Suppressor macrophage (primary cell): ENCODE measurements around the gene CAMK1G.

Experiments
- DNase-seq, 4 experiments: peaks; one replicate each; pipeline ENCODE4 v3.0.0-alpha.2; 2020 to 2022

Gene CAMK1G

DNA sequence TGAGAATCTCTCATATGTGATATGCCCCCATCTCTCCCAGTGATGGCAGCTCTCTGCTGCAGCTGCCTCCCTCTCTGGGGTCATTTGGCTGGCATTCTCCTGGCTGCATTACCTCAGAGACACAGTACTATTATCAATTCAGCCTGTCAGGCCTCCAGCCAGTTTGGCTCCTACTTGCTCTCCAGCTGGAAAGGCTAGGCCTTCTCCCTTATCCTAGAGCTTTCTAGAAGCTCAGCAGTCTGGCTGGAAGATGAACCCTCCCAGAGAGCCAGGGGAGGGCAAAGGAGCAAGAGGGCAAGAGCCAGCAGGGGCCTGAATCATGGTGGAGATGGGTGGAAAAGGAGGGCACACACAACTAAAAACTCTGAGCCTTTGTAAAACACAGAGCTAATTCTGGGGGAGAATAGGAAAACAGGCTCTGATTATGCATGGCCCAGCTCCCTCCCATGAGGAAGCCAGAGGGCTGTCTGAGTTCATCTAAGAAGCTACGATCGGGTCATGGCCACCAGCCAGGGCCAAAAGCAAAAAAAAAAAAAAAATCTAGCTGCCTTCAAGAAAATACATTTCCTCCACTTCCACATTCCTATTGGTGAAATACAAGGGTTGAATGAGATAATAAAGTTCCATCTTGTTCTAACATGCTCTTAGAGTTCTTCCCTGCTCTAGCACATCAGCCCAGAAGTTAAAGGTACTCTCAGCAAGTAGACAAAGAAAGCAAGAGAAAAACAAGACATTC is 59.9 kb downstream of the CAMK1G start:
- peak; percentile 69 to 78 (median 77) for DNase-seq

DNA sequence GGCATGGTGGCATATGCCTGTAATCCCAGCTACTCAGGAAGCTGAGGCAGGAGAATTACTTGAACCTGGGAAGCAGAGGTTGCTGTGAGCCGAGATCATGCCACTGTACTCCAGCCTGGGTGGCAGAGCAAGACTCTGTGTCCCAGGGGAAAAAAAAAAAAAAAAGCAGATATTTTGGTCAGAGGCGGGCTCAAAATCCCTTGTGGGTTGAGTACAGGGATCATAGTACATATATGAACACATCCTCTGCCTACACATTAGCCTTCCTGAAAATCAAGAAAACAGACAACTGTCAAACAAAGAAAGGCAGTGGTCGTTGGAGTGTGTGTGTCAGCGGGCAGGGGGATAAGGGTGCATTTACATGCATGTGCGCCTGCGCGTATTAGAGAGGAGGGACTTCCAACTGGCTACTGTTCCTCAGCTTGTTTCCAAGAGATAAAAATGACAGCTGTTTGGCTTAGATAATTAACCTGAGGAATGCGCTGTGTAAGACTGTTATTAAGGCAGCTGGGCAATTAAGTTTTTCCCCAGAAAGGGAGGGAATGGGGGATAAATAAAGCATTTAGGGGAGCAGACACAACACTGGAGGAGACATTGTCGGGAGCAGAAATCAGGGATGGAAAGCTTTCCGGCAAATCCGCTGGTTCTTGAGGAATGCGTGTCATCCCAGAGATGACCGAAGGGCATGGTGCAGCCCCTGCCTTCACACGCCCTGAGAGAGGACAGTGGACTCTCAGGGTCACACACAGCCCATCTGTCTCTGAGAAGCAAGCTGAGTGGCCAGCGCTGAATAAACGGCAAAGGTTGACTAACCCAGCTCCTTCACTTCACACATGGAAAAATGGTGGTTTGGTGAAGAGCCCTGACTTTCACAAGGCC is 62.3 kb downstream of the CAMK1G start:
- no peak for DNase-seq

DNA sequence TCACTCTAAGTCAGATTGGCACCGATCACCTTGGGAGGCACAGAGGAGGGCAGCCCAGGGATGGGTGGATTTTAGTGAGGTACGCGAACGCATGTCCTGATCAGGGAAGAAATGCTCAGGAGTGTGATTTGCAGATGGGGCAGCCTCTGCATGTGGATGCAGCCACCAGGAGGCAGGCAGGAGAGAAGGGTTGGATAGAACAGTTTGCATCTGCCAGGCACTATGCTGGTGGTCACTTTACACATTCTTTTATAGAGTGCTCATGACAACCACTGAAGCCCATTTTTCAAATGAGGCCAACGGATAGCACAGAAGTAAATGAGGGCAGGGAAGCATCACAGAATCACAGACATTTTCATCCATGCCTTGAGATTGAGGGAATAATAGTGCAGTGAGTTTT is 63.0 kb downstream of the CAMK1G start:
- no peak for DNase-seq

GRCh38 chr1:209647156-209647555 is 63.6 kb downstream of the CAMK1G start:
- peak; percentile 44 to 72 (median 62) for DNase-seq

- DNase-seq: no peak
Measured at GRCh38 chr1:209648346-209648745, 64.8 kb downstream of the CAMK1G start.

DNA sequence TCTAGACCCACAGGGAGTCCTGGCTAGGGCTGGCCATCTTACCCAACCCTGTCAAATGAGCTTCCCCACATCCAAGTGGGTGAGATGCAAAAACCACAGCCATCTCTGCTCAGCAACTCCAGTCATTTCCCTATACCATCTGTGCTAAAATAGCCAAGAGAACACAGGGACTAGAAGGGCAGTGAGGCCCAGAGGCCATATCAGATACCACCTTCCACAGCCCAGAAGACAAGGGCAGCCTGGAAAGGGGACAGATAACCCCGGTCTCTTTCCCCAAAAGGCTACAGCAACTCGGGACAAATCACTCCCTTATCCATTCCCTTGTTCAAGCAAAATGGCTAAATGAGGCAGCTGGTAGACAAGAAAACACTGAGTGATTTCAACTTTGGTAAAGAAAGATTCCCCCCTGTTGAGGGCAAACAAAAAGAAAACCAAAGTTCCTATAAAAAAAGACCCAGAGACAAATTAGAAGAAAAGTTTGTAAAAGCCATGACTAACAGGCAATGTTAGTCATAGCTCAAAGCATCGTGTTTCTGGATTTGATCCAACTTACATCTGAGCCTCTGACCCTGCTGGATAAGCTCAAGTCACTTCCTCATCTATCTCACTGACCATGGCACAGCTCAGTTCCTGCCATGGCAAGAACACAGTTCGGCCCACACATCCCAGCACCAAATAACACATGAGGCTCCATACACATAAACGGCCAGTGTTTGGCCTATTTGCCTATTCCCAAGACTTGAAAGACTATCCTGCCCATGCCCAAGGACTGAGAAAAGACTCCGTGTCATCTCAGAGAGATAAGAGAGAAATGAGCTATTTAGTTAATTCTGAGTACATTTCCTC is 65.6 kb downstream of the CAMK1G start:
- peak; percentile 88 to 98 (median 92) for DNase-seq

GRCh38 chr1:209650454-209650853 is 66.9 kb downstream of the CAMK1G start:
- DNase-seq: peak; percentile 79 to 92 (median 86)

GRCh38 chr1:209651138-209651587 is 67.6 kb downstream of the CAMK1G start:
- DNase-seq: peak; percentile 89 to 94 (median 90)

DNA sequence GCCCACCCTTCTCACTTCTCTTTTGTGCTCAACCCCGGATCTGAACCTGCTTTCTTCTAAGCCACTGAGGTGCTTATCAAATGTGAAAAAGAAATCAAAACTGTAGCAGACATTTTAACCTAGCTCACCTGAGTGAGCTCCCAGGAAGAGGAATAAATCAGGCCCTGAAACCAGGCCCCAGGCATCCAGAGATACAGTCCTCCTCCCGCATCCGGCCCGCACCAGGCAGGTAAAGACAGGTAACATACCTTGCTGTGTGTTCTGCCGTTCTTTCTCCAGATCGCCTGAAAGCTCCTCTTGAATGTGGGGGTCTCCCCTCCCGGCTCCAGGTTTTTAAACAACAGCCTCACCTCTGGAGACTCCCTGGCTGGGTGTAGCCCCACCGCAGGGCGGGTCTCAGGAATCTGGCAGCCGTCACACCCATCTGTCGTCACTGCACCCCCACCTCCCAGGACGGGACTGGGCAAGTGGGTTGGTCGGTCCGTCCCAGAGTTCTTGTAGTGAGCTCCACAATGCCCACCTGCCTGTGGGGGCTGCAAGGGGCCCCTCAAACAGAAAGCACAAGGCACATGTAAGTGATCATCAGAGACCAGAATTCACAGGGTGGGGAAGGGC is 68.7 kb downstream of the CAMK1G start, which contains the start of gene LAMB3:
Gene LAMB3 (minus strand): TSS at position 305 of the 615 bp plus-strand sequence. CDS start 1,481 bp downstream, outside the sequence.
- DNase-seq: no peak

DNA sequence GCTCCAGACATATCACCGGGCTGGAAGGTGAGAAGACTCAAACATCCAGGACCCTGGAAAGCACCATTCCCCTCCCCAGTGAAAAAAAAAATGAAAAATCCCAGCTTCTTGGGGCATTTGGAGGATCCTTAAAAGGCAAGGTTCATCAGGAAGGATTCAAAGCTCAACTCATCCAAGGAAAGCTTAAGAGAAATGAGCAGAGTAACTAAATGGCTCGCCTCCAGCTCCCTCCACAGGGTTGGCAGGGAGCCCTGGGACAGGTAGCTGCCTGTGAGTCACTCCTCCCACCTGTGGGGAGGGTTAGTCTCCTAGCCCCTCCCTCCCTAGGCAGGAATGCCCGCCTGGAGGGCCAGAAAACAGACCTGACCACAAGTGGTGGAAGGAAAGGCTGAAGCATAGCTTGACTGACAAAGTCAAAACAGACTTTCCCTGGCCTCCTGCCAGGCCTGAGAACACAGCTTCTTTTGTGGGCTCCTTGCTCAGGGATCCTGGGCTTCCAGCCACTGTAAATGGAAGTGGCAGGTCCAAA is 69.4 kb downstream of the CAMK1G start:
- DNase-seq: peak; percentile 50 to 76 (median 67)

DNA sequence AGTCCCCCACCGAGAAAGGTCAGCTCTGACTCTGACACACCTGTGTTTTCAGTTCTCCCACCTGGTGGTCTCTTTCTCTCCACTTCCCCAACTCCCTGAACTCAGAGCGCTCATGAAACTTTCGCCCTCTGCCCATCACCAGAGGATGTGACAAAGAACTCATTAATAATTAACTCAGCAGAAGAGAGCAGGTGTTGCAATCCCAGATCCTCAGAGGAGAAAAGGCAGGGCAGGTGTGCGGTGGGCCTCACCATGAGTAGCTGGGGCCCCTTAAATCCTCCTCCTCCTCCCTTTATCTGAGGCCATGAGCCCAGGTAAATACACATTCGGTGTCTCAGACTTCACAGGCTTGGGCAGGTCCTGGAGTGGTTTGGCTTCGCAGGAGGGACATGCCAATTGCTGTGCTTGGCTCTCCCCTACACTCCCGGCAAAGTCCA is 70.4 kb downstream of the CAMK1G start:
- DNase-seq: no peak

DNA sequence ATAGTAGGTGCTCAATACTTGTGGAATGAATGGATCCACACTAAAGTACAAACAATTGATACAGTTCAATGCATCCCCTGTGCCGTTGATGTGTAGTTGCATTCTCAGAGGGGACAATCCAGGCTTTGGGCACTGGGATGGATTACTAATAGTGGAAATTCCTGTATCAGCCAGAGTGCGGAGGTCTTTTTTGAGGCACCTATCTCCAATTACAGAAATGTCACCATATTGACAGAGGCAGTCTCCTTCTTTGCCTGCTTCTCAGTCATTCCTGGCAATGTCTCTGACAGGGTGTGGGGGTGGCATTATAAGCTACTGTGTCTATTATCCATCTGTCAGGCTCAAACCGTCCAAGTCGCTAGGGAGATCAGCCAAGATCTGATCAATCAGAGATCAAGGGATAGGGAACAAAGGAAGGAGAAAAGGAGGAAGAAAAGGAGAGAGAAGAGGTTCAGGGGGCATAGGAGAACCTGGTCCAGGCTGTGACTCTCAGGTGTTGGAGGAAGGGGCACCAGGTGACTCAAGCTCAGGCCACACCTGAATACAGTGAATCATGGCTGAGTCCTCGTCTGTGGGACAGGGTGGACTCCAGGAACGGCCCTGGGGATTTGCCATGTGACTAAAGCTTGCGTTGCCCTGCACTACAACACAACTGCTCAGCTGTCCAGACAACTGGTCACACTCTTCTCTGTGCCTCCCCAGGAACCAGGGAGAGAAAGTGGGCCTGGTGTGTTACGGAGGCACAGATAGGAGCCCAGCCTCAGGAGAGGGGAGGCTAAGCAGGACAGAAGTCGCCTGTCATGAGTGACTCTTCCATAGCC is 72.1 kb downstream of the CAMK1G start:
- DNase-seq: no peak

- DNase-seq: peak; percentile 63 to 86 (median 75)
Measured at GRCh38 chr1:209657140-209657879, 73.8 kb downstream of the CAMK1G start.

GRCh38 chr1:209657918-209658317 is 74.4 kb downstream of the CAMK1G start:
- no peak for DNase-seq

- DNase-seq: peak; percentile 70 to 92 (median 82)
Measured at GRCh38 chr1:209659909-209660308, 76.4 kb downstream of the CAMK1G start.

GRCh38 chr1:209661071-209661470 is 77.6 kb downstream of the CAMK1G start:
- no peak for DNase-seq

- no peak for DNase-seq
Measured at GRCh38 chr1:209662879-209663327, 79.4 kb downstream of the CAMK1G start.
